ENCODE results near the gene LILRA5. TPM values are rescaled to one million over a fixed set of nuclear protein-coding genes. Genes with fewer than 3 reads are reported as not detected.
"Not testable (repeated sequence)": the region's sequence is repeated elsewhere in the genome, so short reads cannot be mapped to it uniquely, and the experiment has no call there.

LILRA5 gene
- total RNA-seq, 1 experiment from 2014 or later: not detected

- H3K79me2 ChIP-seq (ENCODE audit: insufficient read depth, low read length): no peaks in the 10 kb centered on the region
- H3K27ac ChIP-seq (ENCODE audit: low read depth, low read length): no peak overlapping the region
- H3K9ac ChIP-seq (ENCODE audit: low read length): no peak overlapping the region
- DNase-seq (ENCODE audit: low read depth, low spot score) (no peak), ATAC-seq (no peak)
- H3K4me1 ChIP-seq (ENCODE audit: control insufficient read depth in 1 of 2, insufficient read depth in 2 of 2, low read length in 2 of 2): no peaks in the 10 kb centered on the region
- peaks cover 52% of the 10 kb centered on the region for H3K27me3 ChIP-seq (ENCODE audit: insufficient read depth, low read length)
- no peak overlapping the region for H3K4me2 ChIP-seq (ENCODE audit: low read length)
- H3K4me3 ChIP-seq (replicated peaks in 1 of 2; ENCODE audit: low read depth in 1 of 2, low read length in 2 of 2): no peak overlapping the region
- ChIA-PET POLR2A (no interaction called here), RAD21 (ENCODE audit: low non-redundant PET in 1 of 2, low total read pairs in 2 of 2, uncharacterized antibody in 2 of 2, unreplicated experiment in 2 of 2) (no interaction called here), CTCF (no interaction called here)
- TF ChIP-seq, protein P1, sequence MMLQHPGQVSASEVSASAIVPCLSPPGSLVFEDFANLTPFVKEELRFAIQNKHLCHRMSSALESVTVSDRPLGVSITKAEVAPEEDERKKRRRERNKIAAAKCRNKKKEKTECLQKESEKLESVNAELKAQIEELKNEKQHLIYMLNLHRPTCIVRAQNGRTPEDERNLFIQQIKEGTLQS (IDR thresholded peaks at IDR 0.05): no peak
- no peak for TF ChIP-seq SIN3A (IDR thresholded peaks at IDR 0.05; ENCODE audit: low read depth)
- TF ChIP-seq MAX (IDR thresholded peaks at IDR 0.05): no peak
- no peak for TF ChIP-seq EGR1 (IDR thresholded peaks at IDR 0.05; ENCODE audit: low read depth)
- TF ChIP-seq YY1 (IDR thresholded peaks at IDR 0.05; ENCODE audit: extremely low read depth, insufficient replicate concordance, low read depth, low read length): no peak
- TF ChIP-seq, protein P2, sequence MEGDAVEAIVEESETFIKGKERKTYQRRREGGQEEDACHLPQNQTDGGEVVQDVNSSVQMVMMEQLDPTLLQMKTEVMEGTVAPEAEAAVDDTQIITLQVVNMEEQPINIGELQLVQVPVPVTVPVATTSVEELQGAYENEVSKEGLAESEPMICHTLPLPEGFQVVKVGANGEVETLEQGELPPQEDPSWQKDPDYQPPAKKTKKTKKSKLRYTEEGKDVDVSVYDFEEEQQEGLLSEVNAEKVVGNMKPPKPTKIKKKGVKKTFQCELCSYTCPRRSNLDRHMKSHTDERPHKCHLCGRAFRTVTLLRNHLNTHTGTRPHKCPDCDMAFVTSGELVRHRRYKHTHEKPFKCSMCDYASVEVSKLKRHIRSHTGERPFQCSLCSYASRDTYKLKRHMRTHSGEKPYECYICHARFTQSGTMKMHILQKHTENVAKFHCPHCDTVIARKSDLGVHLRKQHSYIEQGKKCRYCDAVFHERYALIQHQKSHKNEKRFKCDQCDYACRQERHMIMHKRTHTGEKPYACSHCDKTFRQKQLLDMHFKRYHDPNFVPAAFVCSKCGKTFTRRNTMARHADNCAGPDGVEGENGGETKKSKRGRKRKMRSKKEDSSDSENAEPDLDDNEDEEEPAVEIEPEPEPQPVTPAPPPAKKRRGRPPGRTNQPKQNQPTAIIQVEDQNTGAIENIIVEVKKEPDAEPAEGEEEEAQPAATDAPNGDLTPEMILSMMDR (IDR thresholded peaks at IDR 0.05 in 2 of 3, conservative IDR thresholded peaks at IDR 0.05 in 1 of 3; ENCODE audit: borderline replicate concordance in 1 of 3, insufficient read depth in 1 of 3, low read depth in 2 of 3, low read length in 2 of 3): no peak
- TF ChIP-seq POLR2A (IDR thresholded peaks at IDR 0.05; ENCODE audit: borderline replicate concordance, extremely low read depth, insufficient read depth, insufficient read length): no peak
- TF ChIP-seq, protein P3, sequence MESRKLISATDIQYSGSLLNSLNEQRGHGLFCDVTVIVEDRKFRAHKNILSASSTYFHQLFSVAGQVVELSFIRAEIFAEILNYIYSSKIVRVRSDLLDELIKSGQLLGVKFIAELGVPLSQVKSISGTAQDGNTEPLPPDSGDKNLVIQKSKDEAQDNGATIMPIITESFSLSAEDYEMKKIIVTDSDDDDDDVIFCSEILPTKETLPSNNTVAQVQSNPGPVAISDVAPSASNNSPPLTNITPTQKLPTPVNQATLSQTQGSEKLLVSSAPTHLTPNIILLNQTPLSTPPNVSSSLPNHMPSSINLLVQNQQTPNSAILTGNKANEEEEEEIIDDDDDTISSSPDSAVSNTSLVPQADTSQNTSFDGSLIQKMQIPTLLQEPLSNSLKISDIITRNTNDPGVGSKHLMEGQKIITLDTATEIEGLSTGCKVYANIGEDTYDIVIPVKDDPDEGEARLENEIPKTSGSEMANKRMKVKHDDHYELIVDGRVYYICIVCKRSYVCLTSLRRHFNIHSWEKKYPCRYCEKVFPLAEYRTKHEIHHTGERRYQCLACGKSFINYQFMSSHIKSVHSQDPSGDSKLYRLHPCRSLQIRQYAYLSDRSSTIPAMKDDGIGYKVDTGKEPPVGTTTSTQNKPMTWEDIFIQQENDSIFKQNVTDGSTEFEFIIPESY (IDR thresholded peaks at IDR 0.05; ENCODE audit: extremely low read depth, insufficient replicate concordance, low read length): no peak
- TF ChIP-seq ZFX (IDR thresholded peaks at IDR 0.05): no peak
- TF ChIP-seq CEBPB (IDR thresholded peaks at IDR 0.05; ENCODE audit: low read depth): no peak
- no peak for TF ChIP-seq SP1 (IDR thresholded peaks at IDR 0.05; ENCODE audit: low read depth)
- TF ChIP-seq EZH2 (IDR thresholded peaks at IDR 0.05): no peak
- no peak for TF ChIP-seq JUND (IDR thresholded peaks at IDR 0.05)
- no peak for TF ChIP-seq CBX3 (IDR thresholded peaks at IDR 0.05; ENCODE audit: low read depth)
- no peaks in the 10 kb centered on the region for H4K20me1 ChIP-seq (ENCODE audit: insufficient read depth)
- H3K36me3 ChIP-seq (ENCODE audit: control insufficient read depth in 1 of 2, insufficient read depth in 2 of 2, low read length in 2 of 2): no peaks in the 10 kb centered on the region
- no peaks in the 10 kb centered on the region for H3K9me2 ChIP-seq (ENCODE audit: insufficient read depth)
- BruUV-seq (replicated peaks): no TSS peak
- H2AFZ ChIP-seq (ENCODE audit: low read depth, low read length, poor library complexity, severe bottlenecking): no peak overlapping the region
- intact Hi-C loops (cut with micrococcal nuclease): no loop called here
- H3K9me3 ChIP-seq (ENCODE audit: control insufficient read depth in 1 of 2, insufficient read depth in 1 of 2, low read depth in 1 of 2, low read length in 2 of 2): no peaks in the 10 kb centered on the region; a peak in 1 of 4 replicates
Measured at GRCh38 chr19:54294539-54294938, 18.4 kb downstream of the LILRA5 start.

DNA sequence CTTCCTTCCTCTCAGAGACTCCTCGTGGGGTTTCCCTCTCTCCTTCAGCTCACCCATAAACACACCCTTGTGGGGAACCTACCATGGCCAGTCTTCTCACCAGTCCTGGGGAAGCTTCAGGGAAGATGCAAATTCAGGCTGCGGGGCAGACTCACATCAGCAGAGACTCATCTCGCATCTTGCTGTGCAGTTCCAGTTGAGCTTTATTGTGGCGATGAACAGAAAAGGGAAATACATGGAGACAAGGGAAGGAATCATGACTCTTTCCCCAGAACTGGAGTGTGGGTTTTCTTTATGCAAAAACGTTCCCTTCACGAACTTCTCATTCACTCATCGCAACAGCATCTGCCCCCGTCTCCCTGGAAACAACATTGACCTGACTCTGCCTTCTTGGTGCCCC is 23.8 kb downstream of the LILRA5 start:
- not testable (repeated sequence) for H3K79me2 ChIP-seq (ENCODE audit: insufficient read depth, low read length)

More for the DNA sequence above, 23.8 kb downstream of the LILRA5 start:
- H4K20me1 ChIP-seq (ENCODE audit: insufficient read depth); H3K9ac ChIP-seq (ENCODE audit: low read length); H3K4me2 ChIP-seq (ENCODE audit: low read length); intact Hi-C loops (cut with micrococcal nuclease); H2AFZ ChIP-seq (ENCODE audit: low read depth, low read length, poor library complexity, severe bottlenecking); H3K9me2 ChIP-seq (ENCODE audit: insufficient read depth); H3K27ac ChIP-seq (ENCODE audit: low read depth, low read length); H3K9me3 ChIP-seq (ENCODE audit: control insufficient read depth in 1 of 2, insufficient read depth in 1 of 2, low read depth in 1 of 2, low read length in 2 of 2); ATAC-seq; BruUV-seq (replicated peaks); H3K4me1 ChIP-seq (ENCODE audit: control insufficient read depth in 1 of 2, insufficient read depth in 2 of 2, low read length in 2 of 2); H3K36me3 ChIP-seq (ENCODE audit: control insufficient read depth in 1 of 2, insufficient read depth in 2 of 2, low read length in 2 of 2); CTCF ChIA-PET; DNase-seq (ENCODE audit: low read depth, low spot score); POLR2A ChIA-PET; RAD21 ChIA-PET (ENCODE audit: low non-redundant PET in 1 of 2, low total read pairs in 2 of 2, uncharacterized antibody in 2 of 2, unreplicated experiment in 2 of 2); H3K4me3 ChIP-seq (replicated peaks in 1 of 2; ENCODE audit: low read depth in 1 of 2, low read length in 2 of 2): not testable (repeated sequence)
- peaks cover 29% of the 10 kb centered on the region for H3K27me3 ChIP-seq (ENCODE audit: insufficient read depth, low read length)
